ENCODE results near the gene TRAK2. TPM values are rescaled to one million over a fixed set of nuclear protein-coding genes. Genes with fewer than 3 reads are reported as not detected.

TRAK2 gene
- total RNA-seq, 3 donors from 2014 or later (not counting 1 experiment from before 2014, with no cell fraction given): 19.2 to 29.4 (median 26.2) TPM

DNA sequence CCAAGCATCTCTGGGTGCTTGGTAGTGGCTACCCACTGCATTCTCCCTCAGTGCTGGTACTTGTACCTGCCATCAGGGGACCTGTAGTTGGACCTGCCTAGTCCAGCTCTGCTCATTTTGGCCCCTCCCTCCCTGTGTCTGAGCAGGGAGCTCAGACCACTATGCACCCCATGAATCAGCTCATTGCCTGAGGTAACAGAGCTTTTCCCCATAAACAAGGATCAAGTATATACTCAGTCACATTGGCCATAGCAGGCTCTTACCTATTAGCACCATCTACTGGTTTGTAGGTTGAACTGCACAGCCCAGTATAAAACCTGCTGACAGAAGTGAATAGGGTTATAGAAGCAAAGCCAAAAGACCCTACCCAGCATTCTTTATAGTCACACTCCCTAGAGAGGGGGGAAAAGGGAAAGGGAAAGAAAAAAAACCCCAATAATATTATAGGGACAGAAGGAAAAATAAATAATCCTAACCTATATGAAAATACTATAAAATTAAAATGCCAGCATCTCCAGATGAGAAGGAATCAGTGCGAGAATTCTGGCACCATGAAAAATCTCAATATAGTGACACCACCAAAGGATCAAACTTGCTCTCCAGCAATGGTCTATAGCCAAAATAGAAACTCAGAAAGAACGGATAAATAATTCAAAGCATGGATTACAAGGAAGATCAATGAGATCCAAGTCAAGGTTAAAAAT, 87.2 kb downstream of the TRAK2 start:
- TF ChIP-seq, protein P1, sequence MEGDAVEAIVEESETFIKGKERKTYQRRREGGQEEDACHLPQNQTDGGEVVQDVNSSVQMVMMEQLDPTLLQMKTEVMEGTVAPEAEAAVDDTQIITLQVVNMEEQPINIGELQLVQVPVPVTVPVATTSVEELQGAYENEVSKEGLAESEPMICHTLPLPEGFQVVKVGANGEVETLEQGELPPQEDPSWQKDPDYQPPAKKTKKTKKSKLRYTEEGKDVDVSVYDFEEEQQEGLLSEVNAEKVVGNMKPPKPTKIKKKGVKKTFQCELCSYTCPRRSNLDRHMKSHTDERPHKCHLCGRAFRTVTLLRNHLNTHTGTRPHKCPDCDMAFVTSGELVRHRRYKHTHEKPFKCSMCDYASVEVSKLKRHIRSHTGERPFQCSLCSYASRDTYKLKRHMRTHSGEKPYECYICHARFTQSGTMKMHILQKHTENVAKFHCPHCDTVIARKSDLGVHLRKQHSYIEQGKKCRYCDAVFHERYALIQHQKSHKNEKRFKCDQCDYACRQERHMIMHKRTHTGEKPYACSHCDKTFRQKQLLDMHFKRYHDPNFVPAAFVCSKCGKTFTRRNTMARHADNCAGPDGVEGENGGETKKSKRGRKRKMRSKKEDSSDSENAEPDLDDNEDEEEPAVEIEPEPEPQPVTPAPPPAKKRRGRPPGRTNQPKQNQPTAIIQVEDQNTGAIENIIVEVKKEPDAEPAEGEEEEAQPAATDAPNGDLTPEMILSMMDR (IDR thresholded peaks at IDR 0.05): peak; percentile 89
- Histone ChIP-seq H3K4me3 (ENCODE audit: low read length) (no peak overlapping the region), H3K36me3 (ENCODE audit: control insufficient read depth, insufficient read depth, low read length) (peaks cover 5% of the 10 kb centered on the region), H3K4me1 (ENCODE audit: control insufficient read depth, insufficient read depth, low read length) (peaks cover 4% of the 10 kb centered on the region), H3K27me3 (ENCODE audit: control insufficient read depth, insufficient read depth, low read length) (no peaks in the 10 kb centered on the region), H3K9me3 (ENCODE audit: control insufficient read depth, insufficient read depth, low read length) (peaks cover 10% of the 10 kb centered on the region), H3K27ac (ENCODE audit: low read length) (no peak overlapping the region)
- no peak overlapping the region for H3K4me3 Mint-ChIP-seq
- intact Hi-C loops (cut with micrococcal nuclease): loop anchor here (1.0 kb wide), 1 partner anchor 128 kb away; no protein-coding TSS in a partner anchor
- no peaks in the 10 kb centered on the region for H3K4me1 Mint-ChIP-seq
- WGBS (ENCODE audit: insufficient coverage): 92% methylated on average over 2 of the region's 2 CpGs
- no peak overlapping the region for H3K27ac Mint-ChIP-seq
- peaks cover 8% of the 10 kb centered on the region for H3K36me3 Mint-ChIP-seq
- H3K9me3 Mint-ChIP-seq: no peaks in the 10 kb centered on the region
- H3K27me3 Mint-ChIP-seq (ENCODE audit: low read depth in 2 of 2): no peaks in the 10 kb centered on the region
- ATAC-seq: peak; percentile 92 to 99 (median 98)
- DNase-seq: peak in 1 of 2 donors; percentile 74

DNA sequence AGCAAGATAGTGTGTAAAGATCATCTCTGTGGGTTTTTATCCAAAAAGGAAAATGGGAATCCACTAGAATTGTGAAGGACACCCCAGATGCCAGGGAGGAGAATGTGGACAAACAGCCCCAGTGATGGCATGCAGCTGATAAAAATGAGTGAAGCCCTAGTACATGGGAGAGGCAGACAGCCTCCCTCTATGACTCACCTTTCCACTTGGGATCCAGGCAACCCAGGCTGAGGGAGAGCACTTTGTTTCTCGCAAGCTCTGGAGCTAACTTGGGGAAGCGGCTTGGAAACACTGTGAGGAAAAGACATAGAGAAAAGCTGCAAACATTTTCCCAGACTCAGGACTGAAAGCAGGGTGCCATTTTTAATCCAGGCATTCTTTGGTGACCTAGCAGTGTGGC, 88.9 kb downstream of the TRAK2 start:
- Histone ChIP-seq H3K4me3 (ENCODE audit: low read length) (no peak overlapping the region), H3K27me3 (ENCODE audit: control insufficient read depth, insufficient read depth, low read length) (no peaks in the 10 kb centered on the region), H3K36me3 (ENCODE audit: control insufficient read depth, insufficient read depth, low read length) (peaks cover 5% of the 10 kb centered on the region), H3K27ac (ENCODE audit: low read length) (no peak overlapping the region), H3K9me3 (ENCODE audit: control insufficient read depth, insufficient read depth, low read length) (peaks cover 8% of the 10 kb centered on the region), H3K4me1 (ENCODE audit: control insufficient read depth, insufficient read depth, low read length) (peaks cover 4% of the 10 kb centered on the region)
- H3K27ac Mint-ChIP-seq: no peak overlapping the region
- ATAC-seq: no peak
- intact Hi-C loops (cut with micrococcal nuclease): no loop called here
- DNase-seq: no peak
- TF ChIP-seq, protein P1 (IDR thresholded peaks at IDR 0.05): no peak
- no peaks in the 10 kb centered on the region for H3K27me3 Mint-ChIP-seq (ENCODE audit: low read depth in 2 of 2)
- WGBS (ENCODE audit: insufficient coverage): 95% methylated on average over 2 of the region's 2 CpGs
- H3K9me3 Mint-ChIP-seq: no peaks in the 10 kb centered on the region
- H3K4me3 Mint-ChIP-seq: no peak overlapping the region
- H3K36me3 Mint-ChIP-seq: peaks cover 8% of the 10 kb centered on the region
- no peaks in the 10 kb centered on the region for H3K4me1 Mint-ChIP-seq

DNA sequence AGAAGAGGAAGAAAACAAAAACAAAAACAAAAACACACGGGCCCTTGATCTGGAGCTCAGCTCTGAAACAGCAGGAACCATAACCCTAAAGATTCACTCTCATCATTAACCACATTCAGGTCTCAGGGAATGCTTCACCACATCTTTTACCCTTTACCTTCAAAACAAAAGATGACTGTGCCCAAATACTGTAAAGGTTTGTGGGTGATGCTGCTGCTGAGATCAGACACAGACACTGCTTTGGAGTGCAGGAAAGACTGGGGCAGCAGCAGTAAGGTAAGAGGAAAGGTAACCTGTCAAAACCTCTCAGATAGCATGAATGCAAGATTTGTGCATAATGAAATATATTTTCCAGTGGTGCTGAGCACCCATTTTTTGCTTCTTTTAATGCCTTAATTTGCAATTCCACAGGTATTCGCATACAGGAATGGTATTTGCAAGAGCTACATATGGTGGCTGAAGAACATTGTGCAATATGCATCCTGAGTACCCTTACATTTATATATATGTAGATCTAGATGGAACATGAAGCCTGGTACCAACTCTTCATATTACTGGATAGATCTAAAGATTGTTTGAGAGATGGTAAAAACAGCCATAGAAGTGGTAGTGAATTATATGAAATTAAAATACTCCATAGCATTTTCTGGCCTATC, 90.1 kb downstream of the TRAK2 start:
- no peaks in the 10 kb centered on the region for H3K27me3 ChIP-seq (ENCODE audit: control insufficient read depth, insufficient read depth, low read length)
- H3K4me3 Mint-ChIP-seq: no peak overlapping the region
- no peaks in the 10 kb centered on the region for H3K36me3 Mint-ChIP-seq
- H3K4me3 ChIP-seq (ENCODE audit: low read length): no peak overlapping the region
- intact Hi-C loops (cut with micrococcal nuclease): no loop called here
- ATAC-seq (no peak), DNase-seq (no peak)
- no peaks in the 10 kb centered on the region for H3K9me3 Mint-ChIP-seq
- H3K27ac Mint-ChIP-seq: no peak overlapping the region
- H3K4me1 Mint-ChIP-seq: no peaks in the 10 kb centered on the region
- H3K27ac ChIP-seq (ENCODE audit: low read length): no peak overlapping the region
- no peaks in the 10 kb centered on the region for H3K27me3 Mint-ChIP-seq (ENCODE audit: low read depth in 2 of 2)
- WGBS (ENCODE audit: insufficient coverage): 75% methylated on average over 2 of the region's 2 CpGs
- TF ChIP-seq, protein P1 (IDR thresholded peaks at IDR 0.05): no peak
- H3K9me3 ChIP-seq (ENCODE audit: control insufficient read depth, insufficient read depth, low read length): peaks cover 5% of the 10 kb centered on the region
- peaks cover 5% of the 10 kb centered on the region for H3K36me3 ChIP-seq (ENCODE audit: control insufficient read depth, insufficient read depth, low read length)
- peaks cover 4% of the 10 kb centered on the region for H3K4me1 ChIP-seq (ENCODE audit: control insufficient read depth, insufficient read depth, low read length)
